Mucosa of gallbladder (tissue), 1 donor: ENCODE measurements around the gene PCSK2. TPM values are rescaled to one million over a fixed set of nuclear protein-coding genes. Genes with fewer than 3 reads are reported as not detected.

Source experiments
- DNase-seq: peaks from one replicate; pipeline ENCODE4 v3.0.0-alpha.2; 2020; ENCODE audit warnings: low spot score
- total RNA-seq: library from RNA; stranded (reverse); gene quantifications from one replicate; pipeline ENCODE4 v1.2.1, GENCODE V29; 2021
- donor health status: DM: no; HTN: no; CAD: no.

PCSK2 gene
- total RNA-seq, 1 donor from 2014 or later, result 2.6 TPM

DNA sequence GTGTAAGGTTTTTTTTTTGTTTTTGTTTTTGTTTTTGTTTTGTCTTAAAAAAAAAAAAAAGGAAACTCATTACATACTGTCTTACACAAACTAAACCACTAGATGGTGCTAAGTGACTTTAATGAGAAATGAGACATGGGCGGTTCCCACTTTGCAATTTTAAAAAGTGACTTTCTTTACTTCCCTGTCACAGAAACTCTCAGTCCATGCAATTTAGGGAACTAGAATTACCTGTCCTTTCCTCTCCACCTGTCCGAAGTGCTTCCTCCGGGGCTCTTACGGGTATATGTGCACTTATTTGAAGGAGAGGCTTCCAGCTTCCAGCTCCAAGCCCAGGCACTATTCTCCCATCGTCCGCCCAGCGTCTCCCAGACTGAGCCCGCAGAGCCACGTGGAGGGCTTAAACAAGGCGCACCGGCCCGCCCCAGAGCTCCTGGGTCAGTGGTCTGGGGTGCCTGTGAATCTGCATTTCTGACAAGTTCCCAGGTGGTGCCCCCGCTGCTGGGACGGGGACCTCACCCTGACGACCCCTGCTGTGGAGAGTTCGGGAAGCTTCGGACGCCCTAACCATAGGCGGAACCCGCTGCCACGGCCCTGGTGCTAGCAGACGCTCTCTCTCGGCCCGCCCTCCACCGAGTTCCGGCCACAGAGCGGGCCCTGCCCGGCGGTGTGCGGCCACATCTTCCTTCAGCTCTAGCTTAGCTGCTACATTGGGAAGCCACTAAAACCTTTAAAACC, 278.2 kb downstream of the PCSK2 start:
- DNase-seq, result peak; percentile 31

DNA sequence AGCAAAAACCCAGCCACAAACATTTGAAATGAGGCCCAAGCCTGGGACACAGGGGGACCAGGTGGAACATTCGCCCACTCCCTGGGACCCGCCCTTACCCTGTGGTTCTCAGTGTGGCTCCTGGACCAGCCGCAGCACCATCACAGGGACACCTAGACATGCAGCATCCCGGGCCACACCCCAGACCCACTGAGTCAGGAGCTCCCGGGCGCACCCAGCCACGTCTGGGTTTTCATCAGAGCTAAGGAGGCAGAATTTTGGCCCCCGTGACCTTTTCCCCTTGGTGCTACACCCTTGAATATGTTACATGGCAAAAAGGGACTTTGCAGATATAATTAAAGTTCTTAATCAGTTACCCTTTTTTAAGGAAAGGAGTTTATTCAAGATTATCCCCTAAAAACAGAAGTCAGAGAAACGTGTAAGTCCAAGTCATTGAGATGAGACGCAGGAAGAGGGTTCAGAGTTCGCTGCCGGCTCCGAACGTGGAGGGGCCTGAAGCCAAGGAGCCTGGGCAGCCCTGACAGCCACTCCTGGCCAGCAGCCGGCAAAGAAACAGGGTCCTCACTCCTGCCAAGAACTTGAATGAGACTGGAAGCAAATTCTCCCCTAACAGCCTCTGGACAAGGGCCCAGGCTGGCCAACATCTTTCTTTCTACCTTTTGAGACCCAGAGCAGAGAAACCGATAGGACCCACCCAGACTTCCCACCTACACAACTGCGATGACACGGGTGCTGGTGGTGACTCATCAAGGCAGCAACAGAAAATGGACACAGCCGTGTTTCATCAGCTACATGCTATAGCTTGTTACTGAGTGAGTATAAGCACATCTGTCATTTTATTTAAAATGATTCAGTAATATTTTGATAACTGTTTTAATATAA, 279.0 kb downstream of the PCSK2 start:
- no peak for DNase-seq

DNA sequence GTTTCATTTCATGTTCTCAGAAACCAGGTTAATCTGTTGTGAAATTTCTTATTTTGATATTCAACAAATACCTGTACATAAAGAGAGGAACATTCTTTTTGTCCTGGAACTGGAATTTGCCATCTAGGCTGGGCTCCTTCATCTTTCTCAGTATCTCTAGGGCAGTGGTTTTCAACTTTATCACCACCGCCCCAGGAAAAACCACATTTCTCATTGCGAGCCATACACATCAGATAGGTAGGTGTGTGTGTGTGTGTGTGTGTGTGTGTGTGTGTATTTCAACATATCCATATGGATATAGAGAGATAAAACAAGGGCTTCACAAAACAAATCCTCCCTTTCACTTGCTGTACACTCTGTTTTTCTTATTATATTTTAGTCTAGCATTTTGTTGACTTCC, 280.2 kb downstream of the PCSK2 start:
- DNase-seq, result no peak

DNA sequence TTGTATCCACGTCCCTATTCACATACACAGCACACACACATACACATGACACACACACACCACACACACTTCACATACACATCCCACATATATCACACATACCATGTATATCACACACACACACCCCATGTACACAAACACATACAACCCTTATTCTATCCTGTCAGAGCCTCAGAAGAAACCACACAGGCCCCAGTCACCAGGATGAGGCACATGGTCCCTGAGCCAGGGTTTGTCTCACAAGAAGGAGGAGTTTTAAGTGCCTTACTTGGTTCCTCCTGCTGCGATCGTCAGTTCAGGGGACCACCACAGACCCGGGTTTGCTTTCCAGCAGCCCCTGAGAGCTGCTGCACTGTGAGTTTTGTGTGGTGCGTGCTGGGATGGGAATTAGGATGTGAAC, 280.7 kb downstream of the PCSK2 start:
- DNase-seq, result no peak

DNA sequence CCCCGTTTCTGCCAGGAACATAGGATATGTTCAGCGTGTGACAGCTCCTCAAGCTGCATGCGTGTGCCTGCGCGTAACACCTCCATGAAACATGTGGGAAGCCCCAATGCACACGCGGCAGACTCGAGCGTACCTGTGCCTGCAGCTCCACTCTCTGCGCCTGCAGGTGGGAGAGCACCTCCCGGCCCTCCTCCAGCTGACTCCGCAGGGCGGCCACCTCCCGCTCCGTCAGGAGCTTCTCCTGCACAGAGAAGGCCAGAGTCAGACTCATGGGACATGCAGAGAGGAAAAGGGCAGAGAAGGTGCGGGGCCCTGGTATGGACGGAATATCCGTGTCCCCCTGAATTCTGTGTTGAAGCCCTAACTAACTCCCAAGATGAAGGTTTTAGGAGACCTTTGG, 281.9 kb downstream of the PCSK2 start:
- DNase-seq, result no peak

DNA sequence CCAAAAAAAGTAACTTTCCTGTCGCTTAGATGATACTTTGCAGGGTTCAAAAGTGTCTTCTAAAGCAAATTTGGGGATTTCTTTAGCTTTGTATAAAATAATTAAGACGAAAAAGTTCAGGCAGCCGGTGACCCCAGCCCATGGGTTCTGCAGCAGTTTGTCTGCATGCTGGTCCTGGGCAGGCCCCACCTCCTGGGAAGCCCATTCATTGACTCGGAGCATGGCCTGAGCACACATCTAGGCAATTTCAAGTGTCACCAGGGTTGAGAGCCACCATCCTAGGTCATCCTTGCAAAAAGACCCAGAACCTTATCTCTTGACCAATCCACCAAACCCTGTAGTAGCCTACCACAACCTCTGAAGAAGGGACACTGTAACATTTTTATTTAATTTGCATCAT, 283.7 kb downstream of the PCSK2 start:
- DNase-seq, result no peak

DNA sequence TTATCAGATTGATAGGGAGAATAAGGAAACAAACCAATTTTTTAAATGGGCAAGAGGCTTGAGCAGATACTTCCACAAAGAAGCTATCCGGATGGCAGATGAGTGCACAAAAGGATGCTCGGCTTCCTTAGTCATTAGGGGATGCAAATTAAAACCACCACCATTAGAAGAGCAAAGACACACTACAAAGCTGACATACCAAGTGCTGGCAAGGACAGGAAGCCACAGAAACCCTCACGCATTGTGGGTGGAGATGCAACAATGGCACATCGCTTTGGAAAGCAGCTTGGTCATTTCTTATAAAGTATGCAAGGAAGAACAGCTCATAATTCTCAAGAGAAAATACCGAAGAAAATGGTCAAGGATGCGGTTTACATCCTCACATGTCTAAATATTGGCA, 284.6 kb downstream of the PCSK2 start:
- no peak for DNase-seq

DNA sequence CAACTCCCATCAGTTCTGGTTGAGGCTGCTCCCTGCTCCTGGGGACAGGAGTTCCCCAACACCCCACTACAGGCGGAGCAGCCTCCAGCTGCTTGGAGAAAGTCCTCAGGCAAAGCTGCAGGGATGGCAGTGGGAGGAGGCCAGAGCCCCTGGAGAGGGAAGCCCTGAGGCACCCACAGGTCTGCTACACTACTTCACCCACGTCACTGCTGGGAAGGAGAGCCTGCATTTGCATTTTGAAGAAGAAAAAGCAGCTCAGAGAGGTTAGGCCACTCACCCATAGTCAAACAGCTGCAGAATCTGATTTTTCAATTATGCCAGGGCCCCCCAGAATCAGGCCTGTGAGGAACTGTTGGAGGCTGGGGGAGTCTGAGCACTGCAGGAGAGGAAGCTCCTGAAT, 287.1 kb downstream of the PCSK2 start:
- no peak for DNase-seq

DNA sequence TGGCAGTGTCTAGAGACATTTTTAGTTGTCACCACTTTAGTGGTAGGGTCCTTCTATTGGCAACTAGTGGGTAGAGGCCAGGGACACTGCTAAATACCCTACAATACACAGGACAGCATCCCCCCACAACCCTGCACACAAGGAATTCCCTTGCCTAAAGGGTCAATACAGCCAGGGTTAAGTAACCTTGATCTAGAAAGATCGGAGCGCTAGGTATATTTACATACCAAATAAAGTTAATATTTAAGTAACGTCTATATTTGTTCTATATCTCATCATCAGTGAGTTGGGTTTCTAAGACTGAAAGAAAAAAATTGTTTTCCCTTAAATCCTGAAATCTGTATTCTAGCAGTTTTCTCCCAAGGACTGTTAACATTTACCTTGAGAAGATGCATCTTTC, 288.2 kb downstream of the PCSK2 start:
- no peak for DNase-seq

DNA sequence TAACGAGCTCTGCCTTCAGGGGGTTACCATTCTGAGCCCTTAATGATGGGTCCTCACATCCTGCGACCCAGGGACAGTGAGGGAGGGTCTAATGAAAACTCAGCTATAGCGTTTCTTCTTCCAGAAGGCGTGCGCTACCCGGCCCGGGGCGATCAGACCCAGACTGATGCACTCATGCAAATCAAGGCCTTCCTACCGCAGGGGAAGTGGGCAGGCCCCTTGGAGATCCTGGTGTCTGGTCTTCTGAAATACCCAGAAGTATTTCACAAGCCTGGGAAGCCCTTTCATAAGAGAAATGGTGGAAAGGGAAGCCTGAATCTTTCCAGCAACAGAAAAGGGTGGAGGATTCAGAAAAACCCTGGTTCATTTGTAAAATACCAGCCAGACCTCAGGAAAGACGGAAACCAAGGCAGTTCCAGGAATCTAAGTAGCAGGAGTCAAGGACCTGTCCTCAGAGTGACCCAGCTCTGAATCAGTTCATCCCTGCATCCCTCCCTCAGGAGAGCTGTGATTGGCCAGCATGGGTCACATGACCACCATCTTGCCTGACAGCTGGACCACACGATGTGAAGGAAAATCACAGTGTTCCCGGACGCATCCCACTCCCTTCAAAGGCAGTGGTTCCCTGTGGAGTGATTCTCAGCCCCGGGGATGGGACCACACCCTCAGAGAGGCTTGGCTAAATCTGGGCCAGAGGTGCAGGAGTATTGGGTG, 291.7 kb downstream of the PCSK2 start:
- DNase-seq, result no peak

DNA sequence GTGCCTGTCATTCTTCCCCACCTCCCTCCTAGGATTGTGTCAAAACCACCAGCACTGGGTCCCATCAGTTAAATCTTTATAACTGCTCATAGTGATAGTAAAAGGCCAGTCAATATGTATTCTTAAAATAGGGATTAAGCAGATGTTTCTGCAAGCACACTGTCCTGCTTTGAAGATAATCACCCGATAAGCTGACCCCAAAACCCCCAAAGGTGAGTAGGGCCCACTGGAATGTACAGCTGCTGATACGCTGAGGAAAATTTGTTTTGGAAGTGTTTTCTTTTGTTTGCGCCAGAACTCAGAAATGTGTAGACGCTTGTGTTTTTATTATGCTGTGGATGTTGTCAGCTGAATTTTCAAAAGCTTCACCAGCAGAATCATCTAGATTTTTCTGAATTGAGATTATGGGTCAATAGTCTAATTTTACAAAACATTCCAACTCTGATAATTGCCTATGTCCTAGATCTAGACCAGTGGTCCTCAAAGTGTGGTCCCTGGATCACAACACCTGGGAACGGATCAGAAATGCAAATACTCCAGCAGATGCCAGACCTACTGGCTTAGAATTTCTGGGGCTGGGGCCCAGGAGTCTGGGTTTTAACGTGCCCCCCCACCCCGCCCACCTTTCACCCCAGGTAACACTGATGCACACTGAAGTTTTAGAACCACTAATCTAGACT, 292.9 kb downstream of the PCSK2 start:
- no peak for DNase-seq

DNA sequence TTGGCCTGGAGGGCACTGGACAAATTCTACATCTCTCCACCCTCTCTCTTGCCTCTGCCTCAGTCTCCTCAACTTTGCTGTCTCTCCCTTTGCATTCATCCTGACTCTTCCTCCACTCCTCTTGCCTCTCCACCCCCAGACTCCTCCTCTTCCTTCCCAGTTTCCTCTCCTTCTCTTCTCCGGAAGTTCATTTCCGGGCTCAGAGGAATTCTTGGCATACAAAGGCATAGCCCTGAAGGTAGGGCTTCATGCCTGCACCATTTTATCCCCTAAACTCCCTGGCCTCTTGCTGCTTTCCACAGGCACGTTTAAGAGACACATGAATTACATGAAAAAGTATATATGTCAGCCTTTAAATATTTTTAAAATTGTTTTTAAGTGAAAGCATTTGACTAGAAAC, 293.7 kb downstream of the PCSK2 start:
- no peak for DNase-seq

DNA sequence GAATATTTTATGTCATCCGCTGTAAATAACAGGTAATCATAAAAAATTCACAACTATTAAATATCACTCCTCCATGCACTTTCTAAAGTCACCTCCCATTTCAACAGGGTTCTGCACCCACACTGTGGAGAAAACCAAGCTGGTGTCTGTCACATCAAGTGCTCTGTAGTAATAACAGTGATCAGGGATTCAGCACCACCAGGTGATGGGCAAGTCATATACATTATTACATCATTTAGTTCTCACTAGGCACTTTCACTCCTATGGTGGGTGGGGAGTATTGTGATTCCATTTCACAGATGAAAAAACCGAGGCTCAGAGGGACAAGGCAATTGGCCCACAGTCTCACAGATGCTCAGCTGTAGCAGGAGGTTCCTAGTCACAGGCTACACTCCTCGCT, 295.7 kb downstream of the PCSK2 start:
- no peak for DNase-seq

DNA sequence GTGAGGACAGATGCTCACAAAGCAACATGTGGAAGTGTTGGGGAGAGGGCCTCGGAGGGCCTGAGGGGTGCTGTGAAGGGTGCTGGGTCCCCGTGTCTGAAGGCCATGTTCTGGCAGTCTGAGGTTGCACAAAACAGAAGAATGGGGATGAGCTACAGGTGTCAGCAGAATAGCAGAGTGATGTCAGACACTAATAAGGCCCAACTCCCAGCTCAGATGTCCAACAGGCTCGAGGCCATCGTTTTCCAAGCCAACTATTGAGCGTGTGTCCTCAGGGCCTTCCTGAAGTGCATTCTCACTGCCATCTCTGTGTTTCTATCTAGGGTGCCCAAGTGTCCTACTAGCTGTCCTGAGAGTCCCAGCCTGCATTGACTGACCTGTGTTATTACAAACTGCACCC, 296.5 kb downstream of the PCSK2 start:
- no peak for DNase-seq

DNA sequence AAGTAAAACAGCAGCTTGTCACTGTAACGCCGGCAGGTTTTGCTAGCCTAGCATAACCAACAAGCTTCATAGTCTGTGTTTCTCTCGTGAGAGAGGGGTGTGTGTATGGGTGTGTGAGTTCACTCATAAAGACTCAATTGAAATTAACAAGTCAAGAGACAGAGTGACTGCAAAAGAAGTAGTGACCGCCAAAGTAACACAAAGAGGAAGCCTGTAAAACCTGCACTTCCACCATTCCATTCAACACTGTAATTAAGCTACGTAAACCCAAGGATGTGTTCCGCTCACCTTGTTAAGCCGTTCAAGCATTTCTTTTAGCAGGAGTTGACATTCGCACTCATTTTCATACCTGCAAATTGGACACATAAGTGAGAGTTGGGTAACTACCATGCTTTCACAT, 297.7 kb downstream of the PCSK2 start:
- no peak for DNase-seq

DNA sequence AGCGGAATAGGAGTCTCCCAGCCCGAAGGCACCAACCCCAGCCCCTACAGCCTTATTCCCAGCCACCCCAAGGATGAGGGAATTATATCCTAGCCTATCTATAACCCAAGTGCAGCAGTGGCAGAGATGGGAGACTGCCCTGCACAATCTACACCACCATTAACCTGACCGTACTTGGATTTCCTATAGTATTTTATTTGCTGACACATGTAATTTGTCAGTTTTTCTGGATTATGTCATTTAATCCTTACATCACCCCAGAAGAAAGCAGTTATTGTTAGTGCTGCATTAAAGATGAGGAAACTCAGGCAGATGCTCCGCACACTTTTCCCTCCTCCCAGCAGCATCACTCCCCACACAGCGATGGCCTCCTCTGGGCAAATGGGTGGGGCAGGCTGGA, 298.3 kb downstream of the PCSK2 start:
- DNase-seq, result no peak

DNA sequence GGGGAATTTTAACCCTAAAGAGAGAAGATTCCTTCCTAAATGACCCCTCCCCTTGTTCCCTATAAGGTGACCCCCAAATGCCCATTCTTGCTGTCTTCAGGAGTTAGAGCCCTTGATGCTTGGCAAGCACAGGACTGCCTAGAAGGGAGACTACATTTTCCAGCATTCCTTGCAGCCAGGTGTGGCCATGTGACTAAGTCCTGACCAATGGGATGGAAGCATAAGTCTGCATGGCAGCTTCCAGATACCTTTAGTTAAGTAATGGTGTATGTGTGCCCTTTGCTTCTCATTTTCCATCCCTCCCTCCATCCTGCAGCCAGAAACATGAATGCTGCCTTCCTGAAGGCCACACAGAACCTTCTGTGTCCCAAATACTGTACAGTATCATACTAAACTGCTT, 298.8 kb downstream of the PCSK2 start:
- no peak for DNase-seq

DNA sequence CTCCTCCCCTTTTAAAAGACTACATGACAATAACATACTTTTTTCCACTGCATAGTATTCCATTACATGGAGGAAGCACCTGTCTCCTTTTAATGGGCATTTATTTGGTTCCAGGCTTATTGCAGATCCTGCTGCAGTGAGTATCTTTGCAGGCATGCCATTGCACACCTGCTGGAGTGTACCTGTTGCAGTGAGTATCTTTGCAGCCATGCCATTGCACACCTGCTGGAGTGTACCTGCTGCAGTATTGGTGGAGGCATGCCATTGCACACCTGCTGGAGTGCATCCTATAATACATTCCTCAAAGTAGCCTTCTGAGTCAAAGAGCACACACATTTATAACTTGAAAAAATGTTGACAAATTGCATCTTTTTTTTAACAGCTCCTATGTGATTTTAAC, 302.7 kb downstream of the PCSK2 start:
- no peak for DNase-seq

DNA sequence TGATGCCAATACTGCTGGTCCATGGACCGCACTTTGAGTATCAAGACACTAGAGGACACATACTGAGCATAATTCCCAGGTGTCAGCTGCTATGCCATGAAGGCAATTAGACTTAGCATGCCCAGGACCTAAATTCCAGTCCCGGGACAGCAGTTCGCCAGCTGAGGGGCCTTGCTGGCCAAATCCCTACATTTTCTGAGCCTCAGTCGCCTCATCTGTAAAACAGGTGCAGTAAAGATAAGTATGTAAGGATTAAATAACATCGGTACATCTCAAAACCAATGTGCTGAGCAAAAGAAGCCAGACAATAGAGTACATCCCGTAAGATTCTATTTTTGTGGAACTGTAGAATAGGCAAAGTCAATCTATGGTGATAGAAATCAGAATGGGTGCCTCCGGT, 303.3 kb downstream of the PCSK2 start:
- DNase-seq, result no peak

DNA sequence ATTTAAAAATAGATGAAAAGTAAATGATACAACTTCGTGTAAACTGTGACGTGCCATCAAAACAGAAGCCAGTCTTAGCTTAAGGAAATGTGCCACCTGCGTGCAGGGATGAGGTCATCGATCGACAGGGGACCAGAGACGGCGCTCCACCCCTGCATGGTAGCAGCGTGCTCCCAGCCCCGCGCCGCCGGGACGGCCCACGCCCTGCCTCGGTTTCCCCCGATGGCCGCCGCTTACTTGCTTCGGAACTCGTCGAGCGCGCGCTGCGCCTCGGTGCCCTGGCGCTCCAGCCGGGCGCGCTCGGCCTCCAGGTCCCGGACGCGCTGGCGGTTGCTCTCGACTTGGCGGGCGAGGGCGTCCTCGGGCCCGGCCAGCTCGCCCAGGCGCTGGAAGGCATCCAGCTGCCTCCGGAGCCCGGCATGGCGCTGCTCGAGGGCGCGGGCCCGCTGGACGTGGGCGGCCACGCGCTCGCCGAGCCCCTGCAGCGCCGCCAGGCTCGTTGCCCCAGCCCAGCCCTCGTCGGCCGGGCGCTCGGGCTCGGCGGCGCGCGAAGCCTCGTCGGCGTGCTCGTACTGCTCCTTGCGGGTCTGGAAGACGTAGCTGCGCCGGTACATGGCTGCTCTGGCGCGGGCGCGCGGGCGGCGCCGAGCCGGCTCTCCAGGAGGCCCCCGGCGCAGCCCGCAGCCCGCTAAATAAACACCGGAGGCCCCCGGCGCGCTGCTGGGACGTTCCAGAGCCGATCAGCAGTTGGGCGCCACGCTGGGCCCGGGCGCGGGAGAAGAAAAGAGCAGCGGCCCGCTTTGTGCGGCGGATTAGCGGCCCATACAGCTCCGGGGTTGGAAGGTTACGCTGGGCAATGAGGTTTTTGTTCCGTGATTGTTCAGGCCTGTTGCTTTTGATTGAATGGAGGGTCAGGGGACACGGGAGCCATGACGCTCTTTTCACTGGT, 304.1 kb downstream of the PCSK2 start, which contains the start of gene BFSP1:
TSS of gene BFSP1 (minus strand) at position 664 of the 949 bp plus-strand sequence. CDS start at position 614, 50 bp downstream.
- peak; percentile 47 for DNase-seq

DNA sequence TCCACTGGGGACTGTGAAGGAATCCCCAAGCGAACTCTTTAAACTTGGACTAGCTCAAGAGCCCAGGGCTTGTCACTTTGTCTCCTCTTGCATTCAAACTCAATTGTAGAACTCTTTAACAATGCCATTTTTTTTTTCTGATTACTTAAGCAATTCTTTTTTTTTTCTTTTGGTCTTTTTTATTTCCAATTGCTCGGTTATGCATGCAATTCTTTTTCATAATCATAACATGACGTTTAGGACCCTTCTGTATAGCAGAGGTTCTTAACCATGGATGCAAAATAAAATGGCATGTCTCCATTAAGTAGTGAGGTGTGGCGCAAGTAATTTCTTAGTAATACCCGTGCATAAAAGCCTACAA, 304.8 kb downstream of the PCSK2 start:
- DNase-seq, result no peak
